GM18868 (cell line): ENCODE results near the gene SHB.

Experiments
- ATAC-seq: cut with Tn5 transposase; IDR thresholded peaks from one replicate; pipeline ENCODE4 v1.9.1; 2021; ENCODE audit warnings: mild to moderate bottlenecking, moderate library complexity; ENCODE audit not compliant: unreplicated experiment

Gene SHB

DNA sequence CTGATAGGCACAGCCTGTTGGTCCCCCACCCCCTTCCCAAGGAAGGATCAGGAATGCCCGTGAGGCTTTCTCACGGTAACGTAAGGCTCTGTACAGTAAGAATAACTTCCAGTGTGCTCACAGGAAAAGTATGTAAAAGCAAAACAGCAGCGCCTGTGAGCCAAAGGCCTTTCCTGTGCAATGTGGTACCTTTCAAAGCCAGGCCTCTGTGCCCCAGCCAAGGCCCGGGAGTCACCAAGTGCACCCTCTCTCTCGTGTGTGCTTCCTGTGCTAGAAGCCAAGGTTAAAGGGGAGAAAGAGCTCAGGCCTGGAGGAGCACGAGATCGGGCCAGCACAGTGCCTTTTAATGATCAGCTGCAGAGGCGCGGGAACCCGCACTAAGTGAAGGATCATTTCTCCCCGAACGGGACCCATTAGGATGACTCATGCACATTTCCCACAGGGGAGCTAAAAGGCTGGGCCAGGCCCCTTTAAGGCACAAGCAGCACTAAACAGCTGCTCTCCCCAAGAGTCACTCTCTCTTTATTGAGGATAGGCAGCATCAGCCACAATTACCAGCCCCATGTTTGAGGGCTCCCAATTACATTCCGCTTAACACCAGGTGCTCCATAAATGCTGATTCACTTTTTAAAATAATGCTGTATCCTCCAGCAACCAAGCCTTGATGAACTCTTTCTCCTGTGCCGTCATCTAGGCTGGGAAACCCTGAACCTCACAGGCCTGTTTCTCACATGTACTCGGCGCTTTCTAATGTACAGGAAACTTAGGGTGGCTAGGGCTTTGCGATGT, 42.8 kb downstream of the SHB start:
- ATAC-seq: peak; percentile 73

DNA sequence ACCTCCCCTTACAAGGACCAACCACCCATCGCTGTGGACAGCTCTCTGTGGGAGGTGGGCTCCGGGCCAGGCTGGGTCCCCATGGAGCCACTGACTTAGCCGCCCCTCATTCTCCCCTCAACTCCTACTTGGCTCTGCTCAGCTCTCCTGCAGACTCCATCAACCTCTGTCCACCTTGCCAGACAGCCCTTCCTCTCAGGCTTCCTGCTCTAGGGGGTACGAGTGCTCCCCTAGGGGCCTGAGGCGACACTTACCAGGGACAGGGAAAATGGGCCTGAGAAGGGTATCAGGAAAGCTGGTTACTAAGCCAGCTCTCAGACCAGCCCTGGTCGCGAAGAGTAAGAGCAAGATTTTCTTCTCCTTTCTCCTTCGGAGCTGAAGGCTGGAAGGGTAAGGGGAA, 43.9 kb downstream of the SHB start:
- no peak for ATAC-seq

DNA sequence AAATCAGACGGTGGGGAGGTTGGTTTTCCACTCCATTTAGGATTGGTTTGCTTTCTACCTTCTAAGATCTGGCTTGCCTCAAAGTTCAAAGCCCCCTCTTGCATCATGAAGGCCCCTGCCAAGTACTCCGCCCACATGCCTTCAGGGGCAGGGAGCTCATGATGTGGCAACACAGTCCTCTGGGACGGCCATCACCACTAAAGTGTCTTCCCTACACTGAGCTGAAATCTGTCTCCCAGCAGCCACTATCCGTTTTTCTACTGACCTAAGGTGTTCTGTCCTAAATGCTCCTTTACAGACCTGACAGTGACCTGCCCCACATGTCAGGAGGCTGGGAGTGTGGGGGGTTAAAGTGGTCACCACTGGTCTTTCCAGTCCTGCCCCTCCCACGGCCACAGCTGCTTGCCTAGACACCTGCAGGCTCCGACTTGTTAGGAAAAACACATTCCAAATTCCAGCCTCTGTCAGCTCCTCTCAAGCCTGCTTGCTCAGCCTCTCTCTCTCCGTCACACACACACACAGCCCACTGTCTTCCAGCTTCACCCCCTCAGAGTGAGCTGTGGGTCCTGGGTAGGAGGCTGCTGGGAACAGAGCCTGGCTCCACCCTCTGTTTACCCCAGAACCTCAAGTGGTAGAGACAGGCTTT, 44.9 kb downstream of the SHB start:
- ATAC-seq: no peak

DNA sequence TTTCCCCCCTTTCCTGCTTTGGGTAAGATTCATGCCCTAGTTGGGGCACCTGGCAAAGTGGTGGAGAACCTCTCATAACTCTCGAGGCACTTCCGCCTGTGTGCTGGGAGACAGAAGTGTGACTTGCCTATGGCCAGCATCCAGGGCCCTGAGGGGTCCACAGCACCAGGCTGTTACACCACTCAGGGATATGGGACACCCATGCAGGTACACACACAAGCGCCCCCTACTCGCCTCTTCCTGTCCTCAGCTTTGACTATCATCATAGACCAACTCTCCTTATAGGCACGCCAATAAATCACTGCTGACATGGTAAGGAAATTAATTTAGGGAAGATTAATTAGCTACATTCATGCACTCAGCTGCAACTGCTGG, 45.4 kb downstream of the SHB start:
- ATAC-seq: no peak

DNA sequence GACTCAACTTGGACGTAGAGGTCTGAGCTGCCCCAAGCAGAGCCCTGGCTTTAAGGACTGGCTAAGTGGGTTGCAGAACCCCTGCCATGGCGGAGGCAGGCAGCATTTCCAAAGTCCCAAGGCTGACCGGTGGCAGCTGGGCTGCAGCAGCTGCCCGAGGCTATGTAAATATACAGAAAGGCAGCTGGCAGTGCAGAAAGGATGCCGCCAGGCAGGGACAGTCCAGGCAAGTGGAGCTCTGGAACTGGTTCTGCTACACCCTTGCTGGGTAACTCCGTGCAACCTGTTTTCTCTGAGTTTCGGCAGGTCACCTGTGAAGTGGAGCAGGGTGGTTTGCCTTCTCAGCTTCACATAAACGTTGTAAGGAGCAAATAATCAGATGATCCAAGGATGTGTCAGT, 46.0 kb downstream of the SHB start:
- ATAC-seq: no peak

DNA sequence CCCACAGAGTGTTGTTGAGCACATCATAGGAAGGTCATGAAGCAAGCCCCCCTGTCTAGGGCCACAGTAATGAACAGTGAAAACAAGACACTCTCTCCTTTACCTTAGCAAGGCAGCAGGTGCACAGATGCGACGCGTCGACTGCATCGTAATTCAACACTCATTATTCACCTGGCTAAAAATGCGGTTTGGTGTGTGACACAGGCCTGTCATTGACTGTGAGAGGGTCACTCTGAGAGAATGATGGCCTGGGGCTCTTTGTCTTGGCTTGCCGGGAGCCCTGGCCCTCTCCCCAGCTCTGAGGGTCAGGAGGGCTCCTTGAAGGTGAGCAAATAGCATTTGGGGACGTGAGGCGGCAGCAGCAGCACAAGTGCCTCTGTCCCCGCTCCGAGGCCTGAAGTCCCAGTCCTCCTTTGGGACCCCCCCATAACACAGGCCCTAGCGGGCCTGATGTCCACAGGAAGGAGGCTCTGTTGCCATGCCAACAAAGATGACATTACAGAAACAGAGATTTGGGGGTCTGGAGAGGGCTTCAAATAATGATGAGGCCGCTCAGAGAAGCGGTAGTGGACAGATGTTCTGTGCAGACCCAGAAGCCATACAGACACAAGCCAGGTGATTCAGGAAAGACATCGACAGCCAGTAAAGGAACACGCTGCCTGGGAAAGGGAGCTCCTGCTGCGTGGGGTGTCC, 46.7 kb downstream of the SHB start:
- no peak for ATAC-seq

DNA sequence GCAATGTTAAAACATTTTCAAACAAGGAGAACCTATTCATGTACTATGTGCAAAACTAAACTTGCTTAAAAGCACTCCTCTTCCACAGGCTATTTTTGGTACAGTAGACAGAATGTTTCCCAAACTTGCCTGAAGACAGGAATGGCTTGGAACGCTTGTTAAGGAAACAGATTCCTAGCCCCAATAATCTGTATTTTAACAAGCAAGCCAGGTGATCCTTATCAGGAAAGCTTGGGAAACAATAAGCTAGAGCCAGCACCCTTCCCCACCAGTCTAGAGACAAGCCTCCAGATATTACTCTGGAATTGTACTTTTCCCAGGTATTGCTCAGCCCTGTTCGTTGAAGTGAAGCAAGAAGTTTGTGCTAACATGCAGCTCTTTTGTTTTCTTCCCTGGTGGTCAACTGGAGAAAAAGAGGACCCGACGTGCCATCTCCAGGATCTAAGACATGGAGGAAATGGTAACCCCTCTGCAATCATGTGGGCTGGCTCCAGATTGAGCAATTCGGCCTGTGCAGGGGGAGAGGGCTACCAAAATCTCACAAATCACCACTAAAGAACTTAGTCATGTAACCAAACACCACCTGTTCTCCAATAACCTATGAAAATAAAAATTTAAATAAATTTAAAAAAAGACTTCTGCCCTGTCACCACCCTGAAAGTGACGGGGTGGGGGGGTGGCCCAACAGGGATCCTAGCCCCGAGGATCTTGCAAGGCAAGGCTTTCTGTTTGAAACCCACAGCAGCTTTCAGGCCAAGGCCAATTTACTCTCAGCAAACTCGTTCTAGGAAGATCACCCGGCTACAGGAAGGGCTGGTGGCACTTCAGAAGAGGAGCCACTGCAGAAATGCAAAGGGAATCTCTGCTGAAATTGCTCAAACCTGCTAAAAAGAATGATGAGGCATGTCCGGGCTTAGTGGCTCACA, 48.6 kb downstream of the SHB start:
- ATAC-seq: no peak

DNA sequence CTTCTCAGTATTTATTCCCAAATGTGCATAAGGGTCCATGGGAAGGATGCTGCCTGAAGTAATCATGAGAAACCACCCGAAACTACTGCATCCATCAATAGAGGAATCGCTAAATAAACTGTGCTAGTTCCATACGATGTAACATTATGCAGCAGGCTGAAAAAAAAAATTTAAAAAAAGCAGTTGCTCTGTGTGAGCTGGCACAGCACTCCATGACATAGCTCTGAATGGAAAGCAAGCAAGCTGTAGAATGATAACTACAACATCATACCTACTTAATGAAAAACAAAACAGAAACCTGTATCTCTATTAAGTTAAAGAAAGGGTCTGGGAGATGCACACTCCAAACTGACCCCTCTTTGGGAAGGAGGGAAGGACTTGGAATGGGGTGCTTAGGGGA, 49.3 kb downstream of the SHB start:
- ATAC-seq: no peak

DNA sequence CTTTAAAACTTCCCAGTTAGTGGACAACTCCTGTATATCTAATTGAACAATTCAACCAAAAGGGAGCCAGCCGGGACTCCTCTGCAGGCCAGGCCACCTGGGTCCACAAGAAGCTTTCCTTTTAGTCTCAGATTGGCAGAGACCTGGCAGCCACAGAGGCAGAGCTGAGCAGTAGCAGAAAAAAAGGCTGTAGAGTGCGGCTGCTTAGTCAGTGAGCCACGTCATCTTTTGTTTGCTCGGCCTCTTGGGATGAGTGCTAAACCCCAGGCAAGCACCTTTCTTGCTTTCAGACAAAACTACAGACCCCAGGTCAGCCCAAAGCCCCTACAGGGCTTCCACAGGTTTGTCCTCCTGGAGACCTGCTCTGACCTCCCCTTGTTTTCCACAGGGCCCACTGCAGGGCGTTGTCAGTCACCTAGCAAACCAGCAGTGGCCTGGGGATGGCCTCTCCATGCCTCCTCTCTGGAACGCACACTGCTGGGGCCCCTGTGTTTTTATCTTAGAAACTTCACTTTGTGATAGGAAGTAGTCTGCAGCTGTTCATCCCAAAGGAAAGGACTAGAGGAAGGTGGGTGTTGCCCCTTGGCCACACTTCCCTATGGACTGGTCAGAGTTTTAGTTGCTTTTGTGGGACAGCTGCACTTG, 49.9 kb downstream of the SHB start:
- ATAC-seq: peak; percentile 61

DNA sequence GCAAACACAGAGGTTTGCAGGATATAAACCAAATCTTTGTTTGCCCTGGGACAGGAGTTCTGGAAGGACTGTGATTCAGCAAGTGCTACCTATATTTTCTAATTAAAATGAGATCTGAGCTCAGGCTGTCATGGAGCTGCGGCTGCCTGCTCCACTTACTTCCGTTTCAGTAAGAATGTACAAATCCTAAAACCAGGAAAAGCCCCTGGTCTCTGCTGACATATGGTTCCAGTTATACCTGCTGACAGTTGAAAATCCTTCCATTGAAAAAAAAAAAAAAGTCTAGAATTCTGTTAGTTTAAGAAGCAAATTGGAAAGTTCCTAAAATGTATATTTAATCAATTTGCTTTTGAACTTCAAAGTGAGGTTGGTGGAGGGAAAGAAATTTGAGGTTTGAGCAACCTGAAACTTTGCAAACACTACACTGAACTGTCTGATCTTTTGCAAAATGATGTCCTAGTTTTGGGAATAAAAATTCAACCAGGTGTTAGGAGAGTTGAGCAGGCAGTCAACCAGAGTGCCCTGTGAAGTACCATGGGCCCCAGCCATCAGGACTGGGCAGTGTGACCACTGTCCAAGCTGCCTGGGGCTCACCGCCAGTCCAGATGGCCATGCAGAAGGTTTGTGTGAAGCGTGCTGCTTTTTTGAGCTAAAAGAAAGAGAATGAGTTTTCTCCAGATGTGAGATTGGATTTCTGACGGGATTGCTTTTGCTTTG, 50.6 kb downstream of the SHB start:
- ATAC-seq: no peak

DNA sequence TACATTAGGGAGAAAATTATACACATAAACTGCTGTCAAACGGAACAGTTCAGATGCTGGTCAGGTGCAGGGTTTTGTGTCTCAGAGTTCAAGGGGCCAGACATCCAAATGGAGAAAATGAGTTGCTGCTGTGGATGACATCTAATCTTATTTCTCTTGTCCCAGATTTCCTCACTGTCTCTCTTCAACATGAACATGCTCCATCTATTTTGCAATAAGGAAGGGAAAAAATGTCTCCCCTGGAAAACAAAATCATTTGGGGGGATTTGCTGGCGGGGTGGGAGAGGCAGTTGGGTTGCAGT, 51.2 kb downstream of the SHB start:
- no peak for ATAC-seq

DNA sequence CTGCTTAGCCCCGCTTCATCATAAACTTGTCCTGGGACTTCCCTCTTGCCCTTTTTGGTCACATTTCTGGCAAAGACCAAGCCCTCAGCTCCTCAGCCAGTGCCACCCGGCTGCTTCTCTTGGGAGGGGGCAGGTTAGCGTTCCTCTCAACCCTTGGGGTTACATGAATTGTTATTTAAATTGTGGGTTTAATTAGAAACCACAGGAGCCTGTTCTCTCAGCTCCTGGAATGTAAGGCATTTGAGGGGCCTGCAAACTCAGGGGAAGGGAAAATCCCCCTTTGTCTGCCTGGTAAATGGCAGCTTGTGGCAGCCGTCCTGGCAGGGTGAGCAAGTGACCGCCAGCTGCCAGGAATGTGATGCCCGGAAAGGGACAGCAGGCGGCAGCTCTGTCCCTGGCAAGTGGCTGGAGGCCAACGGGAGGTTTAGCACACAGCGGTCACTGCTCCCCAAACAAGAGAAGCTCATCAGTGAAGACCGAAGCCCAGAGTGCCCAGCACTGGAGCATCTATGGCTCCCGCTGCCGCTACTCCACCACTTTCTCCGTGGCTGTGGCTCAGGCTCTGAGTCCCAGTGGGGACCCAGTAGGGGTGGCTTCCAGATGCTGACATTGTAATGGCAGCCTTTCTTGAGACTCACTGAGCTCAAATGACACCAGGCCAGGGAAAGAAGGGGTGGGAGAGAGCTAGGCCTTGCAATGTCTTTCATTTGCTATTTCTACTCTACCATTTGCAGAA, 51.7 kb downstream of the SHB start:
- no peak for ATAC-seq

DNA sequence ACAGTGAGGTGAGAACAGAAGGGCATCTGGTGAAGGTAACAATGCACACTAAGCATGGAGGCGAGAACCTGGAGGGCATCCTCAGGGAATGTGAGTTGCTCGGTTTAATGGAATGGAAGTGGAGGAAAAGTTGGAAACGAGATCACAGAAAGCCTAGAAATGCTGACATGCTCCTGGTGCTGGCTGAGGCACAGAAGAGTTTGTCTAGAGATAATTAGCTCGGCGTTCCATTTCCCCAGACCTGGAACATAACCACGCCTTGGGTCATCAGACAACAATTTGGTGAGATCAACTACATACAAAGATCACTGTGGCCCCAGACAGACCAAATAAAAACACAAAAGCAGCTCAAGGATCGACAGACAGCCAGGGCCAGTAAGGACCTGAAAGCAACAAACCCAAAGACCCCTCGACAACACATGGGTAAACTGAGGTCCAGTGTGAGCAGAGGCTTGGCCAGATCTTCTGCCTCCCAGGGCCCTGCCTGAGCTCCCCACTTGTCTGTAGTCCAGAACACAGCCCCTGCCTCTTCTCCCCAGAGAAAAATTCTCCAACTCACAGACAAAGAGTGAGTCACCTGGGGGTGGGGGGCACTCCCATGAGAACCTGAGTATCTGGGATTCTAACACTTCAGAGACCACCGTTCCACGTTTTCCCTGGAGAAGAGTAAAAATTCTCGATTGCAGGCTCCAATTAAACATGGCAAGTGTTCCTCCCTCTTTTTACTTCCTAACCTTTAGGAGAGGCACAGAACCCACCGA, 52.5 kb downstream of the SHB start:
- ATAC-seq: no peak

DNA sequence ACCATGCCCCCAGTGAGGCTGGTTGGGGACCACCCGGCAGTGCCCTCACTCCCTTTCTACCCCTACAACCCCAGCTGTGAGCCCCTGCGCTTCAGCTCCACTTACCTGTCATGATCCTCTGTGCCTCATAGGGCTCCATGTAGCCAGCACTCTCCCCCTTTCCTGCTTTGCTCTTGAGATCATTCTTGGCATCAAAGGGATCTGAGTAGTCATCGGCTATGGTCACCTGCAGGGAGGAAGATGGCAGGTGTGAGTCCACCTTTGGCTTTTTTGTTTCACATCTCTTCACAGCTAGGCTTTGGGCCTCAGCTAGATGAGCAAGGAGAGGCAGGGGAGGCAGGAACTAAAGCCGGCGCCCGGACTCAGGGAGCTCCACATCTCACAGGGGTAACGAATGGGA, 53.1 kb downstream of the SHB start:
- no peak for ATAC-seq

DNA sequence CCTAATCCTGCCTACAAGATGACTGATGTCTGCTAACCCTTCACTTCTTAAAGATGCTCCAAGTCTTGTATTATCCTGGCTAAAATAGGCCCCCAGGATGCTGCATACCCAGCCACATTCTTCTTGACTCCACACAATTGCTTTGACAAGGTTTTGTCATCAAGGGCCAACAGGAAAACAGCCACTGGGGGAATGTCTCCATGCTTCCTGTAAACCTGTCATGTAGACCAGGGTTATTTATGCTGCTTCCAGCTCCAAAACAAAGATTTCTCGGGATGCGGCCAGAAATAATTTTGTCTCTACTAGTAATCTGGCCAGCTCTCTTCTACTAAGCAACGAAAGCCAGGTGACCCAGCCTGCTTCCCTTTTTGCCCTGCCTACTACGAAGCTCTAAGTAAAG, 53.8 kb downstream of the SHB start:
- no peak for ATAC-seq

DNA sequence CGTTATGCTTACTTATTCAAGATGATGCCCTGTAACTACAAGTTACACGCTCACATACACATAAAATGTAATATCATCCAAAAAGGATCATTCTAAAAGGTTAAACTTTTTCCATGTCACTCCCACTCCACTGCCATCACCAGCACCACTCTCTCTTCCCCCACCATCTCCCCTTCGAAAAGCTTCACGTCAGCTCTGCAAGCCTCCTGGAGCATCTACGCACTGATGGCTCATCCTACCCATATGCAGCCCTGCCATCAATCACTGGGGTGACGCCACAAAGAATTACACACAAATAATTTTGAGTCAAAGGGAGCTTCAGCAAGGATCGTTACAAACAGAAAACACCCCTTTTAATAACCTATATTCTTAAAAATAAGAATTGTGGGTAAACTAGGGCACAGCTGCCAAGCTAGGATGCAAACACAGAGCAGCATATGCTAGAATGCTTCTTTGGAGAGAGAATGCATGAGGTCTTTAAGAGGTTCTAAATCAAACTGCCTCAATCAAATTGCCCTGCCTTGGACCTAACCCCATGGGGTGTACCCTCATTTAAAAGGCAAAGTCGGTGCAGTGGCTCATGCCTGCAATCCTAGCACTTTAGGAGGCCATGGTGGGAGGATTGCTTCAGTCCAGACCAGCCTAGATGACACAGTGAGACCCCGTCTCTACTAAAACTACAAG, 56.1 kb downstream of the SHB start:
- no peak for ATAC-seq

DNA sequence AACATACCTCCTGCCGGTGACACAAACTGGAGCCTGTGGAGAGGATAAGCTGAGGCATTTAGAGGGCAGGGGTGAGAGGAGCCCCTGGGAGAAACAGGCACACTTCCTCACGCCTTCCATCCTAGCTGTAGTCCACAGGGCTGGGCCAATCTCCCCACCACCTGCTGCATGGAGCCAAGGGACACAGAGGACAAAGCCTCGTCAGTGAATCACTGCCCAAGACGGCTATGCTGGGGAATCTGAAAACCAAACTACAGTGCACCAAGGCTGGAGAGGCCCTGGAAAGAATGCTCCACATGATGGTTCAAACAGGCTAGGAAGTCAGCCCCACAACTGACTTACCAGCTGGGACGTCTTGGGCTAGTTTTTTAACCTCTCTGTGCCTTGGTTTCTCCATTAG, 57.0 kb downstream of the SHB start:
- ATAC-seq: no peak
